HG02840 (cell line): ENCODE measurements around the gene THRAP3.

ENCODE experiments used
- ATAC-seq: cut with Tn5 transposase; IDR thresholded peaks from one replicate; pipeline ENCODE4 v1.9.1; 2021; ENCODE audit warnings: mild to moderate bottlenecking, moderate library complexity, moderate number of reproducible peaks; ENCODE audit not compliant: unreplicated experiment, low FRiP score

Gene THRAP3

DNA sequence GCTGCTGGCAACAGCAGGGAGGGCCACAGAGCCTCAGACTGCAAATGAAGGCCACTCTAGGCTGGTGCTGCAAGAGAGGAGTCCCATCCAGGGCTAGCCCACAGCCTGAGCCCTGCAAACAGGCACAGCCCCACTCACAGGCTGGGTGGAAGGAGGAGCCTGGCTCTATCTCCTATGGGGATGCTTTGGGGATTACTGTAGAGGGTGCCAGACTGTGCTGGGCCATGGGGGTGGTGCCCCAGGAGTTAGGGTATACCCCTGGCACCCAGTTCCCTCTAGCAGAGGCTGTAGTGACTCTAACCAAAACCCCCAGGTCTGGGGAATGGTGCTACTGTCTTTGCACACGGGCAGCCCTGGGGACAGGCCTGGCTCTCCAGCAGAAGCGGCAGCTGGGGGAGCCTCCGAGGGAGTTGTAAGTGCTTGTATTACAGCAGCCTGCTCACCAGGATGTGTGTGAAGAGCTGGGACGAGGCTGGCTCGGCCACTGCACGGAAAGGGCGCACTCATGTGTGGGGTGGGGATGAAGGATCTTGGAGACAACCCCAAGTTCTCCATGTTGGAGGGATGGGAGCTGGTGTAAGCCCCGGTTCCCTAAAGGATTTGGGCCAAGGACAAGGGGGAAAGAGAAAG, 122.6 kb downstream of the THRAP3 start:
- ATAC-seq = no peak

DNA sequence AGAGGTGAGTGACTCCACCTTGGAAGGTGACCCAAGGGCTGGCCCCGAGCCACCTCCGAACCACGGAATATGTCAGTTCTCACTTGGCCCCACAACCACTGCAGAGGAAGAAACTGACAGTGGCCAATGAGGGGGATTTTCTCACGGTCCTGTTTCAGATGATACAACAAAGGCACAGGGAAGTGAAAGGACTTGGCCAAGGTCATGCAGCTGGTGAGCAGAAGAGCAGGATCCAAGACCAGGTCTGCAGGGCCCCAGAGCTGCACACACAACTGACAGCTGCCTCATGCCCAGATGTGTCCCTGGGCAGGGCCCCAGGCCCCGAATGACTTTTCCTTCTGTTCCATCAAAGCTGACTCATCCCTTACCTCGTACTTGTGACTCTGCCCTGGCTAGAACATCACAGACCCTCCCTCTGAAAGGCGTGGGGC, 125.0 kb downstream of the THRAP3 start:
- no peak for ATAC-seq

GRCh38 chr1:36349839-36350238, 125.6 kb downstream of the THRAP3 start:
- ATAC-seq = no peak

GRCh38 chr1:36350659-36351226, 126.5 kb downstream of the THRAP3 start:
- ATAC-seq = no peak

DNA sequence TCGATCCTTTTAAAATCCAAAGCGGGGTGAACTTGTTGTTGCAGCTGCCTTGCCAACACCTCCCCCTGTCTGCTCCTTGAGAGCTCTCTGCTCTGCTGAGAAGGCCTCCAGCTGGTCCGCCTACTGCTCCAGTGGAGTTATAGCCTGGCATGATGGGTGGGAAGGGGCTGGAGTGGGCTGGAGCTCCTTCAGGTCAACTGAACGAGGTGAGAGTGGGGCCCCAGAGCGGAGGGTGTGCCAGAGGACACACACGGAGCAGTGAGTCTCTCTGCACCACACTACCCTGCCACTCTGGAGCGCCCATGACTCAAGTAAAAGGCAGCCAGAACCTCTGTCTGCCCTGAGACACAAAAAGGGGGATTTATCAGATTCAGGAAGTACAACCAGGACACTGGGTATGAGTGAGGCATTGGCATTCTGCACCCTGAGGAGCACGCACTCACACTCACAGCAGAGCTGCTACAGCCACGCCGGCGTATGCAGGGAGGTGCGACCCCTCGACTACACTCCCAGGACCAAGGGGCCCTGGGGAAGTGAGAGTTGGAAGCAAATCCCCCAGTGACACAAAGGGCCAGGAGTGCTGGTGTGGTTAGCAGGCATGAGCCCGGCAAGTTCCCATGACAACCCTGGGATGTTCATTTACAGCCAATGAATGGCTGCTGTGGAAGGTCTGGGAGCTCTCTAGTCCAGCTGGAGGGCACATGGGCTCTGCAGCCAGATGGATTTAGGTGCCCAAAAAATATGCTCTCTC, 127.2 kb downstream of the THRAP3 start:
- no peak for ATAC-seq

DNA sequence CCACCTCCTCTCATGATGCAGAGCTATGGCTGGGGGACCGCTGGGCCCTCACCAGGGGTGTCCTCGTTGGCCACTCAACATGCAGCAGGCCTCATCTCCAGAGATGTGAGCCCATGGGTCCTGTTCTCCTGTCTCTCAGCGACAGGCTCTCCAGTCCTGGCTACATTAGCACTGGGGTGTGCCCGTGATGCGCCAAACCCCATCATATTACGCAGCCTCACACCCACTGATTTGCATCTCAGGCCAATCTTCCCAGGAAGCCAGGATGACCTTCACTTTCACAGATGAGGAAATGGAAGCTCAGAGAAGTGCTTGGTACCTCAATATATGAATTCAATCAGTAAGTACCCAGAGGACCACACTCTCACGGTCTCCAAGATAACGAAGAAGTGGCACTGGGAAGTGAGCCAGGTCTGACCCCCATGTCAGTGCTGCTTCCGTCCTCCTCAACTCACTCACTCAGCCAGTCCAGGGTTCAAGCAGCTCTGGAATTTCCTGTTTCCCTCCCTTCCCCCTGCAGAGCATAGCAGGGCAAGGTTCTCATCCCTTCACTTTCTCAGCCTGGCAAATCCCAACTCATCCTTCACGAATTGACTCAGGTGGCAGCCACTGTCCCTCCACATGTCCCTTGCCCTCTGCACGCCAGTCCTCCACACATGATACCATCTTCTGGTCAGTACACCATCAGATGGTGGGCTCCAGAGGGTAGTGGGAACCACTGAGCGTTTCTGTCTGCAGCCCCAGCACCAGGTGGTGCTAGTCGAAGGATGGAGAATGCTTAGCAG, 128.1 kb downstream of the THRAP3 start:
- no peak for ATAC-seq

DNA sequence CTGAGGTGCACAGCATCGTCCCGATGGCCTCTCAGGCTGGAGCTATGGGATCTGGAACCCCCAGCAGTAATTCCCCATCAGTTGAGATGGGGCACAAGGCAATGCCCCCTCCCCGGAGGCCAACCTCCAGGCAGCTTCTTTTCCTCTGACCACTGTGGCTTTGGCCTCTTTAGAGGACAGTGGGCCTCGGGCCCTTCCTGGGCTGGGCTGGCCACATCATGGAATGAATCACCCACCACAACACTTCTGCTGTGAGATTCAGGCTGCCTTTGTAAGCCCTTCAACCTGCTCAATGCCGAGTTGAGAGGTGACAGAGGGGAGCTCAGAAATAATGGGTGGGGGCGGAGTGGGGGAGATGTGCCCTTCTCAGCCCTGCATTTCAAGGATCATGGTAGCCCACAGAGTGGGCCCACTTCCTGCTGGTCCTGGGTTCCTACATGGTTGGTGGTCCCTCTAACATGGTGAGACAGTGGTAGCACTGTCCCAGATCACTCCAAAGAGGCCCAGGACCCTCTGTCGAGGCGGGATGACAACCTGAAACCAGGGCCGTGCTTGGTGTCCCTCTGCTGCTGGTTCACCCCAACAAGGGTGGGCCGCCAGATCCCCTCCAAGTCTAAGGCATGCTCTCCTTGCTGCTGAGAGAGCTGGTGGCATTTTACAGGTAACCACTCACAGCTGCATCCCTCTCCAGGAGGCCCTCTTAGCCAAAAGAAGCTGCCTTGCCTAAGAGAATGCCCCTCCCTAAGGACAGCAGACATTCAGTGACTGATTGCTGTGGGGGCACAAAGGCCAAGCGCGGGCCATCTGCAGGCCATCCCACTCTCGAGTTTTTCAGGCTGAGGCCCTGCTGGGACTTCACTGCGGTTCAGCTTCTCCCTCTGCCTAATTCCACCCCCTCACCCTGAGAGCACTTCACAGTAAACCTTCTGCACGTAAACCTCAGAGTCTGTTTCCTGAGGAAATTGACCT, 129.0 kb downstream of the THRAP3 start:
- no peak for ATAC-seq

DNA sequence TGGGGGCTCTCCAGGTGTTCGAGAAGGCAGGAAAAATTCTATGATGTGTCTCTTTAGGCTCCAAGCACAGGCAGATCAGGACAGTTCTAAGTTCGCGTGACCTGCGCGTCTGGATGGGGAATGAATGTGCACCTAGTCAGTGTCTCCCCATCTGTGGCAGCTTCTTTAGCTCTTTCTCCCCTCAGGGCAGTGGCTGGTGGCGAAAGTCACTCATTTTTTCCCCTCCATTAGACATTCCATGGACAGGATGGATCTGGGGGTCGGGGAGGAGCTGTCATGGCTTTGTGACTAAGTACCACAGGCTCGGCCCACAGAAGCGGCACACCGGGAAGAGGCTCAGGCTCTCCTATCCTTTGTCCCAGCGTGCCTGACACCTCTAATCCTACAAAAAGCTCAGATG, 130.2 kb downstream of the THRAP3 start:
- ATAC-seq = no peak
